A673 (cell line): Measurements from ENCODE around the gene NFATC2.

Experiments used
- EZH2 ChIP-seq: fragments of 200-600 bp; sonication (generic); IDR thresholded peaks from 2 replicates; pipeline ENCODE4 v1.6.1; 2017; ENCODE audit warnings: borderline replicate concordance, low read depth, mild to moderate bottlenecking, mixed read lengths, antibody characterized with exemption, low read length; ENCODE audit not compliant: poor library complexity, severe bottlenecking
- TF ChIP-seq, protein P1 (sequence below): fragments of 300-800, 200-600 bp; sonication (generic); conservative IDR thresholded peaks from 2 replicates; pipeline ENCODE4 v1.5.1; 2017; ENCODE audit warnings: low read depth, mild to moderate bottlenecking, antibody characterized with exemption, low read length, moderate library complexity, mixed read lengths

DNA sequence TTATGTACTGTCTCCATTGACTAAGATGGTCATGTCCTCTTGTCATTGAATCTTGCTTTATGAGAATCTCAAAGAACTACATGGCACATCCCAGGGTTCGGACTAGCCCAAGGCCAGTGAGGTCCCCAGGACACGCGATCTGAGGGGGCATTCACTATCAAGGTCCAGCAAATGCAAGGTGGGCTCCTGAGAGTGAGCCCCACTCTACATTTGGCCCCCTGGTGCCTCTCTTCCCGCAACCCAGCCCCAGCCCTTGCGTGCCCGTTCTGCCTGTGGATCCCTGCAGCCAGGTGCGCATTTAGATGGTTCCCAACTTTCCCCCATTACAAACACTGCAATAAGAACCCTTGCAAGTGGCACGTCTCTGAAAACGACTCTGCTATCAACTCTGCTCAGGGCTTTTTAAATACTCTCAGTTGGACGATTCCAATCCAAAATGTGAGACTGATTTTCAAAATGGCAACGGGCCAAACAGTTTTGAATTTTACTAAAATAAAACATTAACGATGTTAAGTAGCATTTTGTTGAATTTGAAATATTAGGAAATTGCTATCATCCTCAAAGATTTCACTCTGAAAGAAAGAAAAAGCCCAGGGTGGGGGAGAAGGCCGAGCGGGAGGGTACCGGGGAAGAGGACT is 59.6 kb downstream of the NFATC2 start:
- TF ChIP-seq, protein P1, sequence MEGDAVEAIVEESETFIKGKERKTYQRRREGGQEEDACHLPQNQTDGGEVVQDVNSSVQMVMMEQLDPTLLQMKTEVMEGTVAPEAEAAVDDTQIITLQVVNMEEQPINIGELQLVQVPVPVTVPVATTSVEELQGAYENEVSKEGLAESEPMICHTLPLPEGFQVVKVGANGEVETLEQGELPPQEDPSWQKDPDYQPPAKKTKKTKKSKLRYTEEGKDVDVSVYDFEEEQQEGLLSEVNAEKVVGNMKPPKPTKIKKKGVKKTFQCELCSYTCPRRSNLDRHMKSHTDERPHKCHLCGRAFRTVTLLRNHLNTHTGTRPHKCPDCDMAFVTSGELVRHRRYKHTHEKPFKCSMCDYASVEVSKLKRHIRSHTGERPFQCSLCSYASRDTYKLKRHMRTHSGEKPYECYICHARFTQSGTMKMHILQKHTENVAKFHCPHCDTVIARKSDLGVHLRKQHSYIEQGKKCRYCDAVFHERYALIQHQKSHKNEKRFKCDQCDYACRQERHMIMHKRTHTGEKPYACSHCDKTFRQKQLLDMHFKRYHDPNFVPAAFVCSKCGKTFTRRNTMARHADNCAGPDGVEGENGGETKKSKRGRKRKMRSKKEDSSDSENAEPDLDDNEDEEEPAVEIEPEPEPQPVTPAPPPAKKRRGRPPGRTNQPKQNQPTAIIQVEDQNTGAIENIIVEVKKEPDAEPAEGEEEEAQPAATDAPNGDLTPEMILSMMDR = no peak
- no peak for TF ChIP-seq EZH2
